H7 (cell line): Measurements from ENCODE around the gene DCAF4. TPM values are rescaled to one million over a fixed set of nuclear protein-coding genes. Genes with fewer than 3 reads are reported as not detected.
A peak's percentile ranks its signal among the peaks of the same experiment; 100 is the strongest.

Experiments
- DNase-seq: peaks from one replicate; pipeline ENCODE4 v3.0.0; 2012
- H3K27me3 ChIP-seq: 2 replicates; pipeline ENCODE4 v1.6.0; 2011; ENCODE audit warnings: mild to moderate bottlenecking, low read length; ENCODE audit not compliant: control insufficient read depth, insufficient read depth
- H3K36me3 ChIP-seq: replicated peaks from 2 replicates; pipeline ENCODE4 v1.5.1; 2011; ENCODE audit warnings: low read length; ENCODE audit not compliant: control insufficient read depth, insufficient read depth
- H3K4me3 ChIP-seq: 2 replicates; pipeline ENCODE4 v1.5.1; 2011; ENCODE audit warnings: low read depth, mild to moderate bottlenecking, control low read depth, low read length, moderate library complexity; ENCODE audit not compliant: insufficient read depth
- total RNA-seq: library from RNA; depleted of rRNA; stranded (reverse); fragments of >200 nt; shearing (Covaris generic); gene quantifications from 2 replicates; pipeline ENCODE4 v1.2.3, GENCODE V29; 2014

DCAF4 gene
- total RNA-seq, 1 experiment from 2014 or later: 13.2 TPM

GRCh38 chr14:72889366-72889765 lies 36.9 kb upstream of the DCAF4 start:
- no peak for DNase-seq

DNA sequence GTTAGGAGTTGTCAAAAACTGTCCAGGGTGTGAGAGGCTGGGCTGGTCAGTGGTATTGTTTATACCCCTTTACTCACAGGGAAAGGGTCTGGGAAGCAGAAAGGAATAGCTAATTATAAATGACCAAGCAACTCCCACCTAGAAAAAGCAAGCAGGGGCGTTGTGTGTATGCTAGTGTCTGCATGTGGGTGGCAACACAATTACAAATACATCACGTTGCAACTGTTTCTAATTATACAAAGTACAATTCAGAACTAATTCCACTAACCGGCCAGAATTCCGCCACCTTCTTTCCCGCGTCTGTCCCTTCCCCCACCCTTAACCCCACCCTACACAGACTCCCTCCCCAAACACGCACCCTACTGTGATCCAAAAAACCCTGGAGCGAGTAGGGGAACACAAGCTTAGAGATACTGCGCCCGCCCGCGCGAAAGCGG lies 34.6 kb upstream of the DCAF4 start:
- H3K36me3 ChIP-seq: no peaks in the 10 kb centered on the region
- no peak for DNase-seq
- peaks cover 54% of the 10 kb centered on the region for H3K27me3 ChIP-seq
- peak overlapping the region; percentile 57 for H3K4me3 ChIP-seq

More at GRCh38 chr14:72889366-72889765, 36.9 kb upstream of the DCAF4 start:
- Histone ChIP-seq H3K4me3 (no peak overlapping the region), H3K27me3 (peaks cover 35% of the 10 kb centered on the region), H3K36me3 (no peaks in the 10 kb centered on the region)

- Histone ChIP-seq H3K36me3 (no peaks in the 10 kb centered on the region), H3K27me3 (peaks cover 54% of the 10 kb centered on the region), H3K4me3 (peak overlapping the region; percentile 57)
- peak; percentile 63 for DNase-seq
These were observed 34.0 kb upstream of the DCAF4 start for GRCh38 chr14:72892103-72892878.

DNA sequence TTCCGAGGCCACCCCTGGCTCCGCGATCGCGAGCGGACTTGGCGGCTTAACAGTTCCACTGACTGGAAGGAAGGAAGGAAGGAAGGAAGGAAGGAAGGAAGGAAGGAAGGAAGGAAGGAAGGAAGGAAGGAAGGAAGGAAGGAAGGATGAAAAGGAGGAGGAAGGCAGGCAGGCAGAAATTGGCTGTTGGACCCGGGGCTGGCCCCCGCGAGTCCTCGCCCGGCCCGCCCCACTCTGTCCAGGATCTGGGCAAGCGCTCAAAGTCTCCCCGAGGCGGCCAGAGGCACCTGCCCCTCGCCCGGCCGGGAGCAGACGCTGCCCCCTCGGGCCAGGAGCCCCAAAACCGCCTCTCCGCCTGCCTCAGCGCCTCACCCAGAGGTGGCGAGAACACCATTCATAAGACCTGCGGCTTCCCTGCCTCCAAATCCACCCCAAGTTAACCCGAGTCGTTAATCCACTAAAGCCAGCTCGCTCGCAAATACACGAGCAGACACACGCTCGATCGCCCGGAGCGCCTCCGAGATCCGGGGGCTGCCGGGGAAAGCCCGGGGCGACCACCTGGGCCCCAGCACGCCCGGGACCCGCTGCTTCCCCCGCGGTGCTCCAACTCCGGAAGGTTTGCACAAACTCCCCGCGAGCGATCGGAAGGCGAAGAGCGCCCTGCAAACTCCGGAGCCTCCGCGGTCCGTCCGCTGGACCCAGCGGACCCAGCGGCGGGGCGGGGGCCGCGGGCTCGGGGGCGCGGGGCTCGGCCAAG lies 33.2 kb upstream of the DCAF4 start:
- Histone ChIP-seq H3K36me3 (no peaks in the 10 kb centered on the region), H3K4me3 (peak overlapping the region; percentile 57), H3K27me3 (peaks cover 54% of the 10 kb centered on the region)
- DNase-seq: peak; percentile 80

DNA sequence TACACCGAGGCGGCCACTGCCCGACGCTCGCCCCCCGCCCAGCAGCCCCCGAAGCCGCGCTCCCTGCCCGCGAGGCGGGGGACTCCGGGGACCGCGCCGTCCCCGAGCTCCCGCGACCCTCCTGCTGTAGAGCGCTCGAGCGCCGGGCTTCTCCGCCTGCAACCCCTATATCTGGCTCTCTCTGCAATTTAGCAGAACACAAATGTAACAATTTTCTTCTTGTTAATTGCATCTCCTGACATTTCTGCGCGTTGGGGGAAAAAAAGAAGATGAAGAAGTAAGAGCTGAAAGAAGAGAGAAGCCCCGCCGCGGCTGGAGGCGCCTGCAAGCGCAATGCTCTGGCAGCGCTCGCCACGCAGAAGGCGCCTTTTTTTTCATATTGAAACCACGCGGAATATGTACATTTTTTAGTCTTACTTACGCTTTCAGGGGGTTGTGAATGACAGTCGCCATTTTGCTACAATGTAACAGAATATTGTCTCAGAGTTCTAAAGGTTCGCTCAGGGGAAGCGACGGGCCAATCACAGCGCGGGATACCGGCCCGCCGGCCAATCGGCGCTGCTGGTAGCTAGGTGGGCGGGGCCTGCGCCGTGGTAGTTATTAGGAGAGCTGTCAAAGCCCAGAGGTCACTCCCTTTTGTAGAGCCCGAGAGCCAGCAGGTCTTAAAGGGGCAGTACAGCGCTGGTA lies 32.5 kb upstream of the DCAF4 start, which contains the start of gene DPF3:
DPF3 (minus strand) TSS at position 466 of the 687 bp plus-strand sequence; CDS start at position 453, 13 bp downstream.
- peaks cover 54% of the 10 kb centered on the region for H3K27me3 ChIP-seq
- peak; percentile 95 for DNase-seq
- no peaks in the 10 kb centered on the region for H3K36me3 ChIP-seq
- peak within 1 kb of the TSS; percentile 57 for H3K4me3 ChIP-seq

- peaks cover 54% of the 10 kb centered on the region for H3K27me3 ChIP-seq
- no peaks in the 10 kb centered on the region for H3K36me3 ChIP-seq
- H3K4me3 ChIP-seq: peak overlapping the region; percentile 36
- DNase-seq: no peak
These were observed 32.0 kb upstream of the DCAF4 start for GRCh38 chr14:72894323-72894622.

- peak; percentile 51 for DNase-seq
These were observed 31.5 kb upstream of the DCAF4 start for GRCh38 chr14:72894623-72895378.

DNA sequence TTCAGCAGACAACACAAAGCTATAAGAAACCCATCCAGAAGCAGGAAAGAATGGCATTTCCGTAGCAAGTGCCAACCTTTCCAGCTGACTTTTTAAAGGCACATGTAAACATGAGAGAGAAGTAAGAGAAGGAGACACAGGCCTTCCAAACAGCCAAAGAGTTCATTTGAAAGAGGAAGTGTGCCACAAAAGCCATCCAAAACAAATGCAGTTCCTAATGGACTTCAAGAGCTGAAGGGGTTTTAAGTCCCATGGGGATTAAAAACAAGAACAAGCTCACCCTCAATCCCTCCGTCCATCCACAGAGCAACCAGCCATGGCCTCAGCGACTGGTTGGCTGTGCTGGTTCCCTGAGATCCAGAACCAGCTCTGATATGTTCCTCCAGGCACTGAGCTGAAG lies 27.8 kb upstream of the DCAF4 start:
- H3K36me3 ChIP-seq: no peaks in the 10 kb centered on the region
- no peak for DNase-seq
- H3K4me3 ChIP-seq: no peak overlapping the region
- peaks cover 21% of the 10 kb centered on the region for H3K27me3 ChIP-seq

More at GRCh38 chr14:72894623-72895378, 31.5 kb upstream of the DCAF4 start:
- no peaks in the 10 kb centered on the region for H3K36me3 ChIP-seq
- peak overlapping the region; percentile 36 for H3K4me3 ChIP-seq
- peaks cover 54% of the 10 kb centered on the region for H3K27me3 ChIP-seq

- H3K4me3 ChIP-seq: no peak overlapping the region
- H3K36me3 ChIP-seq: no peaks in the 10 kb centered on the region
- peaks cover 2% of the 10 kb centered on the region; the same call in 1 of the 2 replicates for H3K27me3 ChIP-seq
- no peak for DNase-seq
These were observed 24.9 kb upstream of the DCAF4 start for GRCh38 chr14:72901361-72901760.

DNA sequence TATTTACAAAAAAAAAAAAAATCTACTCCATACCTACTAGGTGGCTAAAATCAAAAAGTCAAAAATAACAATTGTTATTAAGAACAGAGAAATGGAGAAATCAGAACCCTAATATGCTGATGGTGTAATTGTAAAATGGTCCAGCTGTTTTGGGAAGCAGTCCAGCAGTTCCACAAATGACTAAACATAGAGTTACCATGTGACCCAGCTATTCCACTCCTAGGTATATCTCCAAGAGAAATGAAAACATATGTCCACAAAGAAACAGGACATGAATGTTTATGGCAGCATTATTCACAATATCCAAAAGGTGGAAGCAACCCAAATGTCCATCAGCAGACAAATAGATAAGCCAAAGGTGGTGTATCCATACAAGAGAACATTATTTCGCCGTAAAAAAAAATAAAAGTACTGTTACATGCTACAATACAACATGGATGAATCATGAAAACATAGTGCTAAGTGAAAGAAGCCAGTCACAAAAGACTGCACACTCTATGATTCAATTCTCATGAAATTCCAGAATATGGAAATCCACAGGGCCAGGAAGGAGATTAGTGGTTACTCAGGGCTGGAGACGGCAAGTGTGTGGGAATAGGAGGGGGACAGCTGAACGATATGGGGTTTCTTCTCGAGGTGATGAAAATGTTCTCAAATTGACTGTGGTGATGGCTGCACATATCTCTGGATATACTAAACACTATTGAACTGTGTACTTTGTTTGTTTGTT lies 23.3 kb upstream of the DCAF4 start:
- H3K4me3 ChIP-seq: no peak overlapping the region
- DNase-seq: no peak
- no peaks in the 10 kb centered on the region for H3K27me3 ChIP-seq
- H3K36me3 ChIP-seq: no peaks in the 10 kb centered on the region

DNA sequence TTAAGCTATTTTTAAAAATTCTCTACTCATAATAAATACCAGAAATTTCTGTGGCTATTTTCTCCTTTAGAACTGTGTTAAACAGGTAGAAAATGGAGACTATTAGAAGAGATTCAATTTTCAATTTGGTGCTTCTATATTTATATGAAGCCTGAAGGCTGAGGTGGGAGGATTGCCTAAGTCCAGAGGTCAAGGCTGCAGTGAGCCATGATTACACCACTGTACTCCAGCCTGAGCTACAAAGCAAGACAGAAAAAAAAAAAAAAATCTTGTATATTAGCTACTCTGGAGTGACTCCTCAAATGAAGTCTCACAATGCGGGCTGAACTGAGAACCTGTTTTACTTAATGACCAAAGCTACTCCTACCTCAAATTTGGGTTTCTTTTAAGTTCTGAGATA lies 22.5 kb upstream of the DCAF4 start:
- Histone ChIP-seq H3K4me3 (no peak overlapping the region), H3K27me3 (no peaks in the 10 kb centered on the region), H3K36me3 (no peaks in the 10 kb centered on the region)
- DNase-seq: no peak

DNA sequence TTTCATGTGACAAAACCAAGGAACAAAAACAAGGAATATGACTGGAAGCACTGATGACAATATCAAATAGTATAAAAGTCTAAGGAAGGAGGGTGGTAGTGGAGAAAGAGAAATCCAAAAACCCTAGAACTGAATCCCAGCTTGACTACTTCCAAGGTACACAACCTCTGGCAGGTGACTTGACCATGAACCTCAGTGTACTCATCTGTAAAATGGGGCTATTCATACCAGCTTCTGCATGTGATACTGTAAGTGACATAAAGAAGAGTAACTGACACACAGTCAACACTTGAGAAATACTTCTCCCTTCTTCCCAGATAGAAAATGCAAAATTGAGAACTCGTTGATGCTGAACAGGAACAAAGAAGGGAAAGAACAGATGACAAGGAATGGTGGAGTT lies 22.0 kb upstream of the DCAF4 start:
- Histone ChIP-seq H3K4me3 (no peak overlapping the region), H3K27me3 (no peaks in the 10 kb centered on the region), H3K36me3 (no peaks in the 10 kb centered on the region)
- DNase-seq: no peak

- H3K36me3 ChIP-seq: no peaks in the 10 kb centered on the region
- DNase-seq: peak; percentile 49
- H3K27me3 ChIP-seq: no peaks in the 10 kb centered on the region
- no peak overlapping the region for H3K4me3 ChIP-seq
These were observed 21.3 kb upstream of the DCAF4 start for GRCh38 chr14:72904840-72905561.
